MCF 10A (cell line): Measurements from ENCODE around the gene FAM234A. TPM values are rescaled to one million over a fixed set of nuclear protein-coding genes. Genes with fewer than 3 reads are reported as not detected.
"Not testable (repeated sequence)": the region's sequence is repeated elsewhere in the genome, so short reads cannot be mapped to it uniquely, and the experiment has no call there.

Experiments
- BruUV-seq: library from RNA; stranded (reverse); fragments of 400-500 nt; replicated peaks from 2 replicates; lab custom pipeline; 2021; lab: Mats Ljungman, UMichigan
- CTCF ChIA-PET: fragments of 300-600 bp; sonication (Branson Sonifier 250); formaldehyde crosslinking; extraction: SDS; loops from one replicate; lab custom pipeline; 2021; ENCODE audit warnings: antibody characterized with exemption, inconsistent platforms; lab: Yijun Ruan, JAX
- POLR2A ChIA-PET: fragments of 300-600, 350-650 bp; sonication (Branson Sonifier 250); formaldehyde crosslinking; extraction: SDS; loops from one replicate; lab custom pipeline; 2020; ENCODE audit warnings: antibody characterized with exemption, inconsistent platforms; lab: Yijun Ruan, JAX
- DNase-seq: peaks from one replicate; pipeline ENCODE4 v3.0.0-alpha.2; 2018; ENCODE audit not compliant: unreplicated experiment
- H3K27ac Mint-ChIP-seq: one replicate; pipeline ENCODE4 v1.8.0; 2022; ENCODE audit warnings: mild to moderate bottlenecking, low read depth, mixed read lengths; ENCODE audit not compliant: unreplicated experiment
- H3K27me3 Mint-ChIP-seq: one replicate; pipeline ENCODE4 v1.8.0; 2022; ENCODE audit warnings: mixed read lengths; ENCODE audit not compliant: insufficient read depth, unreplicated experiment
- H3K36me3 Mint-ChIP-seq: one replicate; pipeline ENCODE4 v1.8.0; 2022; ENCODE audit warnings: mild to moderate bottlenecking, moderate library complexity, mixed read lengths; ENCODE audit not compliant: insufficient read depth, unreplicated experiment
- H3K4me1 Mint-ChIP-seq: one replicate; pipeline ENCODE4 v1.8.0; 2022; ENCODE audit warnings: mixed read lengths; ENCODE audit not compliant: insufficient read depth, unreplicated experiment
- H3K4me3 Mint-ChIP-seq: one replicate; pipeline ENCODE4 v1.8.0; 2022; ENCODE audit warnings: mild to moderate bottlenecking, moderate library complexity, mixed read lengths; ENCODE audit not compliant: unreplicated experiment
- H3K9me3 Mint-ChIP-seq: one replicate; pipeline ENCODE4 v1.8.0; 2022; ENCODE audit warnings: mixed read lengths; ENCODE audit not compliant: unreplicated experiment
- intact Hi-C: fragments of 100-400 bp; cut with micrococcal nuclease; formaldehyde crosslinking; loops from 2 replicates; pipeline ENCODE4 v1.14.1; 2022
- total RNA-seq: library from RNA; stranded (reverse); gene quantifications from 2 replicates; pipeline ENCODE4 v1.2.3, GENCODE V29; 2022
- TF ChIP-seq, protein P1 (sequence below): fragments of 200-600 bp; IDR thresholded peaks from one replicate; pipeline ENCODE4 v1.8.0; 2022; ENCODE audit warnings: antibody characterized with exemption, mild to moderate bottlenecking; ENCODE audit not compliant: unreplicated experiment

FAM234A gene
- total RNA-seq, 1 experiment from 2014 or later: 67.3 TPM

GRCh38 chr16:253833-254232, 19.2 kb downstream of the FAM234A start:
- intact Hi-C loops: no loop called here
- H3K9me3 Mint-ChIP-seq: no peaks in the 10 kb centered on the region
- H3K27ac Mint-ChIP-seq: no peak overlapping the region
- no peak for DNase-seq
- no peak overlapping the region for H3K4me3 Mint-ChIP-seq
- H3K27me3 Mint-ChIP-seq: no peaks in the 10 kb centered on the region
- H3K36me3 Mint-ChIP-seq: peaks cover 59% of the 10 kb centered on the region
- peaks cover 6% of the 10 kb centered on the region for H3K4me1 Mint-ChIP-seq
- no TSS peak for BruUV-seq
- ChIA-PET CTCF (no interaction called here), POLR2A (interaction anchor here (0.6 to 0.9 kb wide), 2 partner anchors 9 to 44 kb away, joined by 3 to 4 read pairs; no protein-coding TSS in a partner anchor)
- TF ChIP-seq, protein P1, sequence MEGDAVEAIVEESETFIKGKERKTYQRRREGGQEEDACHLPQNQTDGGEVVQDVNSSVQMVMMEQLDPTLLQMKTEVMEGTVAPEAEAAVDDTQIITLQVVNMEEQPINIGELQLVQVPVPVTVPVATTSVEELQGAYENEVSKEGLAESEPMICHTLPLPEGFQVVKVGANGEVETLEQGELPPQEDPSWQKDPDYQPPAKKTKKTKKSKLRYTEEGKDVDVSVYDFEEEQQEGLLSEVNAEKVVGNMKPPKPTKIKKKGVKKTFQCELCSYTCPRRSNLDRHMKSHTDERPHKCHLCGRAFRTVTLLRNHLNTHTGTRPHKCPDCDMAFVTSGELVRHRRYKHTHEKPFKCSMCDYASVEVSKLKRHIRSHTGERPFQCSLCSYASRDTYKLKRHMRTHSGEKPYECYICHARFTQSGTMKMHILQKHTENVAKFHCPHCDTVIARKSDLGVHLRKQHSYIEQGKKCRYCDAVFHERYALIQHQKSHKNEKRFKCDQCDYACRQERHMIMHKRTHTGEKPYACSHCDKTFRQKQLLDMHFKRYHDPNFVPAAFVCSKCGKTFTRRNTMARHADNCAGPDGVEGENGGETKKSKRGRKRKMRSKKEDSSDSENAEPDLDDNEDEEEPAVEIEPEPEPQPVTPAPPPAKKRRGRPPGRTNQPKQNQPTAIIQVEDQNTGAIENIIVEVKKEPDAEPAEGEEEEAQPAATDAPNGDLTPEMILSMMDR: no peak

DNA sequence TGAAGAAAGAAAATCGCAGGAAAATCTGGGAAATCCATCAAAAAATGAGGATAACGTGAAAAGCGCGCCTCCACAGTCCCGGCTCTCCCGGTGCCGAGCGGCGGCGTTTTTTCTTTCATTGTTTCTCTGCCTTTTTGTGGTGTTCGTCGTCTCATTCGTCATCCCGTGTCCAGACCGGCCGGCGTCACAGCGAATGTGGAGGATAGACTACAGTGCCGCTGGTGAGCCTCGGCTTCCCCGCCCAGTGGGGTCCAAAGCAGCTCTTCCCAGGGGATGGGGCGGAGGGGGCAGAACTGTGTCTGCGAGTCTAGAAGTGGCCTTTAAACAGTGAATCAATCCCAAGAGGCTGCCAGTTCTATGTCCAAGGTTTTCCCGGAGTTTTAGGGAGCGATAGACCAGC, 19.8 kb downstream of the FAM234A start:
- CTCF ChIA-PET: interaction anchor here (1.2 kb wide), 1 partner anchor 16 kb away, joined by 5 read pairs; no protein-coding TSS in a partner anchor
- BruUV-seq: no TSS peak
- TF ChIP-seq, protein P1: no peak
- Mint-ChIP-seq H3K9me3 (no peaks in the 10 kb centered on the region), H3K4me3 (no peak overlapping the region), H3K27ac (no peak overlapping the region), H3K36me3 (peaks cover 63% of the 10 kb centered on the region), H3K27me3 (no peaks in the 10 kb centered on the region), H3K4me1 (peaks cover 6% of the 10 kb centered on the region)
- intact Hi-C loops: no loop called here
- POLR2A ChIA-PET: no interaction called here
- no peak for DNase-seq

DNA sequence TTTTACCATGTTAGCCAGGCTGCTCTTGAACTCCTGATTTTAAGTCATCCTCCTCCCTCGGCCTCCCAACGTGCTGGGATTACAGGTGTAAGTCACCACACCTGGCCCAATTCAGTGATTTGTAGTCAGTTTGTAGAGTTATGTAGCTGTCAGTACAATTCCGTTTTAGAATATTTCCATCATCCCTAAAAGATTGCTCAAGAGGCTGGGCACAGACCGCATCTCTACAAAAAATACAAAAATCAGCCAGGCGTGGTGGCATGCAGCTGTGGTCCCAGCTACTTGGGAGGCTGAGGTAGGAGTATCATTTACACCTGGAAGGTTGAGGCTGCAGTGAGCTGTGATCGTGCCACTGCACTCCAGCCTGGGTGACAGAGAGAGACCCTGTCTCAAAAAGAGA, 20.6 kb downstream of the FAM234A start:
- Mint-ChIP-seq H3K4me1 (peaks cover 6% of the 10 kb centered on the region), H3K27ac (no peak overlapping the region), H3K36me3 (peaks cover 65% of the 10 kb centered on the region), H3K27me3 (no peaks in the 10 kb centered on the region), H3K9me3 (no peaks in the 10 kb centered on the region), H3K4me3 (no peak overlapping the region)
- TF ChIP-seq, protein P1: no peak
- POLR2A ChIA-PET: no interaction called here
- intact Hi-C loops: no loop called here
- CTCF ChIA-PET: interaction anchor here (1.2 kb wide), 1 partner anchor 16 kb away, joined by 5 read pairs; no protein-coding TSS in a partner anchor
- DNase-seq: no peak
- BruUV-seq: no TSS peak

DNA sequence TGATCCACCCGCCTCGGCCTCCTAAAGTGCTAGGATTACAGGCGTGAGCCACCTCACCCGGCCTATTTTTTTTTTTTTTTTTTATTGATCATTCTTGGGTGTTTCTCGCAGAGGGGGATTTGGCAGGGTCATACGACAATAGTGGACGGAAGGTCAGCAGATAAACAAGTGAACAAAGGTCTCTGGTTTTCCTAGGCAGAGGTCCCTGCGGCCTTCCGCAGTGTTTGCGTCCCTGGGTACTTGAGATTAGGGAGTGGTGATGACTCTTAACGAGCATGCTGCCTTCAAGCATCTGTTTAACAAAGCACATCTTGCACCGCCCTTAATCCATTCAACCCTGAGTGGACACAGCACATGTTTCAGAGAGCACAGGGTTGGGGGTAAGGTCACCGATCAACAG, 23.5 kb downstream of the FAM234A start:
- intact Hi-C loops: not testable (repeated sequence)

More for the DNA sequence above, 23.5 kb downstream of the FAM234A start:
- H3K9me3 Mint-ChIP-seq, DNase-seq, H3K4me3 Mint-ChIP-seq, H3K27me3 Mint-ChIP-seq, POLR2A ChIA-PET, H3K27ac Mint-ChIP-seq, H3K4me1 Mint-ChIP-seq, BruUV-seq, CTCF ChIA-PET: not testable (repeated sequence)
- peaks cover 72% of the 10 kb centered on the region for H3K36me3 Mint-ChIP-seq
